IPS DF 4.7 (cell line): Measurements from ENCODE around the gene PLSCR5.

Source experiments
- DNase-seq: peaks from one replicate; pipeline ENCODE4 v3.0.0-alpha.2; 2013; ENCODE audit warnings: low spot score; ENCODE audit errors: extremely low read depth

Gene PLSCR5

DNA sequence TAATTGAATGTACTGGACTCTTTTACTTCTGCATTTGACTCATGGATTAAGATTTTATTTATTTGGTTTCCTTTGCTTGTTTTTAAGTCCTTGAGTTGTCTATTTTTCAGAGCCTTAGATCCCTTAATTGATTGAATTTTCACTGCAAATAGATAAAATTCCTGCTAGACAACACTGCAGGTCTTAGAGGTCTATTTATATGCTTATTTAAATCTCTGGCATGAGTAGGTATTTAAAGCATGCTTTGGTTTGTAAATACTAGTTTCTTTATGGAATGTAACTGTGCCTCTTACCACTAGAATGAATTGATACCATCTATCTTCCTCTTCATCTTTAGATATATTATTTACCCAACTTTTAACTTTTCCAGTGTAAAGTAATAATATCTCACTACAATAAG lies 20.0 kb downstream of the PLSCR5 start:
- DNase-seq = no peak

DNA sequence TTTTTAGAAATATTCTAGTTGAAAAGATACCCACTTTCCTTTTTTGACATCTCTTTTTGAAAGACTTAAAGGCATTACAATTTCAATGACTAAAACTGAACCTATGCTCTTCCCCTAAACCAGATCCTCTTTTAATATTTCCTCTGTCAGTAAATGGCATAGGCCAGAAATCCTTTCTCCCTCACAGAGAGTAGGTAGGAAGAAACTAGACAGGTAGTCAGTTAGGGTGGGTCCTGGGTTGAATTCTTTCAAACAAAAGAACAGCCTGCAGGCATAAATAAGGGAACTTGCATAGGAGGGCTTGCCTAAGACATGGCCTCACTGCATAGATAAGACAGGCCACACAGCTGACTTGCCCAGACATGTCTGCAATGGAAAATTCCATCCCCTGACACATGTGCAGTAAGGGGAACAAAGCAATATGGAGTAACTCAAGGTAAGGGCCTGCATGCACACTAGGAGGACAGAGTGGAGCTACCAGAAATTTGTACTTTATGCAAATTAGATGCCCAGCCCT lies 23.1 kb downstream of the PLSCR5 start:
- DNase-seq = no peak

DNA sequence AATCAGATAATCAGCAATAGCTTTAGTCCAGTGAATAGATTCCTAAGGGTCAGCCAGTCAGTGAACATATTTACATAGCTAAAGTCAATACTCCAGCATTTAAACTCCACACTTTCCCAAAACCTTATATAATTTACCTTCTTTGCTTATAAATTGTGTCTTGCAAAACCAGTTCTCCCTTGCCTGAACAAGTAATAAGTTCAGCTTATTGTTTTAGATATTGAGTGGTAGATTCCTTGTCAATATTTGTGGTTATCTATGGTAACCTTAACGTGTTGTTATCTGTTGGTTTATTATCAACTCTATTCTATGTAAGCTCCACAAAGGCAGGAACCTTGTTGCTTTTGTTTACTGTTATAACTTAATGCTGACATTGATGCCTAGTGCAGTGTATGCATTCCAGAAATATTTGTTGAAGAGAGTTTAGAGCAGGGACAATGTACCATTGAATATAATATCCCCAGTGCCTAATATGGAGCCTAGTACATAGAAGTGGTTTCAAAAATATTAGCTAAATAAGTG lies 24.0 kb downstream of the PLSCR5 start:
- DNase-seq = no peak

DNA sequence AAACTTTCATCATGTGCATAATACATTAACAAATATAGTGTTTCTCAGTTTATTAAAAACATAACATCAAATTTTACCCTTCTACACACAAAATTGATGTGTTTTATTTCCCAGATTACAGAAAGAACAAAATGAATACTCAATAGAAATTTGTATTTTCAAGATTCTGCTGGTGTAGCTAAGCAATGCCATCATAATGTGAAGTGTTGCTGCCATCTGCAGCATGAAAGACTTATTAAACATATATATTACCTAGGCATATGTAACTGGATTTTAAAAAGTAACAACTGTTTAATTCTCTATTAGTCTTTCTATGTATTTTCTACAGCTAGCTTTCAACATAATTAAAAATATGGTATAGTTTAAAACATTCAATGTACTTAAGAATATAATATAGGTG lies 27.5 kb downstream of the PLSCR5 start:
- no peak for DNase-seq

DNA sequence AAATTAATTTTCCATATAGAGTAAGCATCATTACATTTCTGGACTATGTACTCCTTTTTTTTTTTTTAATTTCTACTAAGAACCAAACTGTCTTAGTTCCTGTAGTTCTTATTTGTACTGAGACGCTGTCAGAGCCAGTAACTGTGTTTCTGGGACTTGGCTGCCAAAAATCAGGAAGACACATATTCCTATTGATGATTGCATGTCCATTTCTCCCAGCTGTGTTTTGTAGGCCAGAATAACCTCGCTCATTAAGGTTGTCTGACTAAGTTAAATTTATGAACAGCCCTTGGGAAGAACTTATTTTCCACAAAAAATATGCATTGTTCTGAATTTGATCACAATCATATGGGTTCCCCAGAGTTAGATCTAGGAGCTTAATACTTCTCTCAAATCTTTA lies 29.5 kb downstream of the PLSCR5 start:
- no peak for DNase-seq

DNA sequence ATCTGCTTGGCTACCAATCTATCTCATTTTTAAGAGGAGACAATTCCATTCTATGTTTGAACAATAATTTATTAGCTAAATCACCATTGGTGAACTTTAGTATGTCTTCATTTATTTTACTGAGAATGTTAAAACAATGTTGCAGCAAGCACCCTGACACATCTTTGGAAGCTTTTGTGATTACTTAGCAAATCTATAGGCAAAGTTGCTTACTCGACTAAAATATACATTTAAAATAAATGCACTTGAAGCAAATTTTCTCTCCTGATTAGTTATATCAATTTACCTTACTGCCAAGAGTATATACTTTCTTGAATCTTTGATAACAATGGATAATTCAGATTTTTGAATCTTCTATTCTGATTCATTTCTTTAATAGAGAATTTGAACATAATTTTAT lies 31.0 kb downstream of the PLSCR5 start:
- DNase-seq = no peak

DNA sequence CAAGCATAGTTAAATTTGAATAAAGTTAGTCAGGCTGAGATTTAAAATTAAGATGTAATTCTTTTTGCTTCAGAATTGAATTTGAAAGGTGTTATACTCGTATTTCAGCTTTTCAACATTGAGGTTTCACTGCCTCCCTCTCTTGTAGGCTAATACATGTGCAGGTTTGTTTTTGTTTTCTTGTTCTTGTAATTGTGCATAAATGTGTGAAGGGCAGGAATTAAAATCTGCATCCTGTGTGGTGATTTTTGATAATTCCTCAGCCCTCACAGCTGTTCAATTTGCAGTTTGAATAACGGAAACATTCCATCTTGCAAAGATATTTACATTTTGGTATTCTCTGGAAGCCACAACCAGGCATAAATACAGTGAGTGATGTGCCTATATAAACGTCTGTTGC lies 35.8 kb downstream of the PLSCR5 start:
- DNase-seq = no peak

DNA sequence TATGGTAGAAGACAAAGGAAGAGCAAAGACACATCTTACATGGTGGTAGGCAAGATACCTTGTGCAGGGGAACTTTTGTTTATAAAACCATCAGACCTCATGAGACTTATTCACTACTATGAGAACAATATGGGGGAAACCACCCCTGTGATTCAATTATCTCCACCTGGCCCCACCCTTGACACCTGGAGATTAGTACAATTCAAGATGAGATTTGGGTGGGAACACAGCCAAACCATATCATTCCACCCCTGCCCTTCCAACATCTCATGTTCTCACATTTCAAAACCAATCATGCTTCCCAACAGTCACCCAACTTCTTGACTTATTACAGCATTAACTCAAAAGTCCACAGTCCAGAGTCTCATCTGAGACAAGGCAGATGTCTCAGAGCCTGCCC lies 39.0 kb downstream of the PLSCR5 start:
- DNase-seq = no peak

DNA sequence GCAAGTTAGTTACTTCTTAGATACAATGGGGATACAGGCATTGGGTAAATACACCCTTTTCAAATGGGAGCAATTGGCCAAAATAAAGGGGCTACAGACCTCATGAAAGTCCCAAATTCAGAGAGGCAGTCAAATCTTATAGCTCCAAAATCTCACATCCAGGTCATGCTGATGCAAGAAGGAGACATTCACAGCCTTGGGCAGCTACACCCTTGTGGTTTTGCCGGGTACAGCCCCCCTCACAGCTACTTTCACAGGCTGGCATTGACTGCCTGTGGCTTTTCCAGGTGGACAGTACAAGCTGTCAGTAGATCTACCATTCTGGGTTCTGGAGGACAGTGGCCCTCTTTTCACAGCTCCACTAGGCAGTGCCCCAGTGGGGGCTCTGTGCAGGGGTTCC lies 43.3 kb downstream of the PLSCR5 start:
- no peak for DNase-seq

DNA sequence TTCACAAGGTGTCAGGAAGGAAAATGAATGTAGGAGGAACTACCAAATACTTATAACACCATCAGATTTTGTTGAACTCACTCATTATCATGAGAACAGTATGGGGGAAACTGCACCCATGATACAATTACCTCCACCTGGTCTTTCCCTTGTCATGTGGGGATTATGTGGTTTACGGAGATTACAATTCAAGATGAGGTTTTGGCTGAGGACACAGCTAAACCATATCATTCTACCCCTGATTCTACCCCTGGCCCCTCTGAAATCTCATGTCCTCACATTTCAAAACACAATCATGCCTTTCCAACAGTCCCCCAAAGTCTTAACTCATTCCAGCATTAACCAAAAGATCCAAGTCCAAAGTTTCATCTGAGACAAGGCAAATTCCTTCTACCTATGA lies 43.7 kb downstream of the PLSCR5 start:
- DNase-seq = no peak

DNA sequence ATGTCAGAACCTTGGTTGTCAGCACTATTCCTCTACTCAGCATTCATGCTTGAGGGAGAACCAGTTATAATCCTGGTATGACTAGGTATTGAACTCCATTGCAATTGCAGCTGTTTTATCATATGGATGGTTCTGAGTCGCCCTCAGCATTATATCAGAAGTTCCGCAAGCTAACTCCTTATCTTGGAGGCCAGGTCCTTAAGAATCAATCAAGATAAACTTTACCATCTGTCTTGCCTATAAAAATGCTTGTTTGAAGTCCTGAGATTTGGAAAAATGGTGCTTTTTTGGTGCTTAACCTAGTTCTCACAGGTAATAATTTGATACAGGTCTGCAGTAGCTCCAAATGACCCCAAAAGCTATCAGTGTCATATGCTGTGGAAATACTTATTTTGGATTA lies 44.5 kb downstream of the PLSCR5 start:
- no peak for DNase-seq

DNA sequence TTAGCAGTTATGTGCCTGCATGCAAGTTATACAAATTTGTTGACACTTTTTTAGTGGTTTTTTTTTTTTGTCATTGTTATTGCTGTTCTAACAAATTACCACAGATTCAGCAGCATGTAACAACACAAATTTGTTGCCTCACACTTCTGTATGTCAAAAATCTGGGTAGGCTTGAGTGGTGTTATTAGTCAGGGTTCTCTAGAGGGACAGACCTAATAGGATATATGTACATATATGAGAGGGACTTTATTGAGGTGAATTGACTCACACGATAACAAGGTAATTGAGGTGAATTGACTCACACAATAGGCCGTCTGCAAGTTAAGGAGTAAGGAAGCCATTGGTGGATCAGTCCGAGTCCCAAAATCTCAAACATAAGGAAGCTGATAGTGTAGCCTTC lies 45.8 kb downstream of the PLSCR5 start:
- no peak for DNase-seq

DNA sequence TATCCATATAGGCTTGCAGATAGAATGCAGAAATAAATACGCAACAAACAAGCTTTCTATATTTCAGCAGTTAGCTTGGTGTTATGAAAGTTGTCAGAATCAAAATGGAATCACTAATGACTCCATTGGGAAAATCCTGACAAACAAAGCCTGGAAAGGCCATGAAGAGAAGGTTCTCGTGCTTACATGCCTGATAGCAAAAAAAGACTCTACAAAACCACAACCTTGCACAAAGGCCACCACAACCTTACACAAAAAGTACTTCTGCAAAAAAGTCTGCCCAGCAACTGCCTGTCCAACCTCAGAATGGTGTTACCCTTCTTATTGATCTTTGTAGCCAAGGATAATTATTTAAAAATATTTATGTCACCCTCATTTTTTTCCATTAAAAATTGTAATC lies 46.4 kb downstream of the PLSCR5 start:
- DNase-seq = no peak

DNA sequence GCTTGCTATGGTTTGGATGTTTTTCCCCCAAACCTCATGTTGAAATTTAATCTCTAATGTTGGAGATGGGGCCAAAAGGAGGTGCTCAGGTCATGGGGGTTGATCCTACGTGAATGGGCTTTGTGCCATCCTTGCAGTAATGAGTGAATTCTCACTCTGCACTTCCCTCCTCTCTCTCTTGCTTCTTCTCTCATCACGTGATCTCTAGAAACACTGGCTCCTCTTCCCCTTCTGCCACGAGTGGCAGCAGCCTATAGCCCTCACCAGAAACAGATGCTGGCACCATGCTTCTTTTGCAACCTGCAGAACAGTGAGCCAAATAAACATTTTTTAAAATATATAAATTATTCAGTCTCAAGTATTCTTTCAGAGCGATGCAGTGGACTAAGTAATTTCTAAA lies 47.4 kb downstream of the PLSCR5 start:
- DNase-seq = no peak

DNA sequence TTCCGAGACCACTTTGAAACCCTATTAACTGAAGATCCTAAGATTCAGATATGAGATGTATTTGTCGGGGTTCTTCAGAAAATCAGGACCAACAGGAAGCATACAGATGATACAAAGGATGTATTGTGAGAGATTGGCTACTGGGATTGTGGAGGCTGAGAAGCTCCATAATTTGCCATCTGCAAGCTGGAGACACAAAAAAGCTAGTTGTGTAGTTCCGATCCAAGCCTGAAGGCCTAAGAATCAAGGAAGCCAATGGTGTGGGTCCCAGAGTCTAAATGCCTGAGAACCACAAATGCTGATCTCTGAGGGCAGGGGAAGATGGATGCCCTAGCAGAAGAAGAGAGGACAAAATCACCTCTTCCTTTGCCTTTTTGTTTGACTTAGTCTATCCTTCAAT lies 49.8 kb downstream of the PLSCR5 start:
- no peak for DNase-seq

DNA sequence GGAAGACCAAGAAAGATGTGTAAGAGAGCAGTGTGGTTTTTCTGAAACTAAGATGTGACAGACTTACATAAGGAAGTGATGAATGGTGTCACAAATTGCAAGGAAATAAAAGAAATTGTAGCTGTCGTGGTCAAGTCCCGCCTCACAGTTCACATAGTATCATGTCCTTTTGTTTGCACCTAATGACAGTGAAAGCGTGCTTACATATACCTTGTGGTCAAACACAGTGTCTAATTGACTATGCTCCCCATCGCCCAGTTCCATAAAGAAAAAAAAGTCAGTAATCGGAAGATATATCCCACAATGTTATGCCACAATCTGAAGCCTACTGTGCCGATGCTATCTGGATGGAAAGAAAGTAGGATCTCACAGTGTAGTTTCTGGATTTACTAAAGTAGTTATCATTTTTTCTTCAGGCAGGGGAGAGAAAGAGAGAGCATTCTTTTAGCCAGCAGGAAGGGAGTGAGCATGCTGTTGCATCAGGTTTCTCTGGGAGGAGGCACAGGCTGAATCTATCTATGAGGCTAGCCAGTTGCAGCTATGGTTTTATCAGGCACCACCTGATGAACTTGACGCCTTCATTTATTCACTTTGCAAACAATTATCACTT lies 50.9 kb downstream of the PLSCR5 start:
- DNase-seq = no peak

DNA sequence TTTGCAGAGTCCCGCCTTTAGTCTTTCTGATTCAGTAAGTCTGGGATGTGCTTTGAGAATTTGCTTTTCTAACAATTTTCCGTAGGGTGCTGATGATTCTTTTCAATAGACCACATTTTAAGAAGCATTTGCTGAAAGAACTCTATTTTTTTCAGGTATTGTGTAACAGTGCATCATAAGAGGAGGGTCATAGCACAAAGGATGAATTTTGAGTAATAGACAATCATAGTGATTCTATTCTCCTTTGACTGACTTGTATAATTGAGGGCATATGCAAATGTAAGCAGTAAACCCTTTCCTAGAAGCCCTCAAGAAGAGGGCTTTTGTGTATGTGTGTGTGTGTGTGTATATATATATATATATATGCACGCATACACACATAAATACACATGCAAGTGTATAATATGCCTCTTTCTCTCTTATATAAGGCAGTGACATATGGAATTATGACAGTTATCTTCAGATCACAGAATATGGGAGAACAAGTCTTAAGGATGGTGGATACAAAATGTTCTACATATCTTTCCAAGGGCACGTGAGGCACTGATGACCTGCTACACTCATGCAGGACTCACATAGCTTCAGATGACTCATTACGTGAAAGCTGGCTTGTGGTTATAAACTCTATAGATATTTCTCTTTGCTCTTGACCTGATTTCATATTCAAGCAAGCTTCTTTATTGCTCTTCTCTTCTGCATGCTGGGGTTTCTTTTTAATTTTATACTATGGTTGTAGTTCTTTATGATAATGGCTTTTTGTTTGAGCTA lies 54.2 kb downstream of the PLSCR5 start:
- no peak for DNase-seq

DNA sequence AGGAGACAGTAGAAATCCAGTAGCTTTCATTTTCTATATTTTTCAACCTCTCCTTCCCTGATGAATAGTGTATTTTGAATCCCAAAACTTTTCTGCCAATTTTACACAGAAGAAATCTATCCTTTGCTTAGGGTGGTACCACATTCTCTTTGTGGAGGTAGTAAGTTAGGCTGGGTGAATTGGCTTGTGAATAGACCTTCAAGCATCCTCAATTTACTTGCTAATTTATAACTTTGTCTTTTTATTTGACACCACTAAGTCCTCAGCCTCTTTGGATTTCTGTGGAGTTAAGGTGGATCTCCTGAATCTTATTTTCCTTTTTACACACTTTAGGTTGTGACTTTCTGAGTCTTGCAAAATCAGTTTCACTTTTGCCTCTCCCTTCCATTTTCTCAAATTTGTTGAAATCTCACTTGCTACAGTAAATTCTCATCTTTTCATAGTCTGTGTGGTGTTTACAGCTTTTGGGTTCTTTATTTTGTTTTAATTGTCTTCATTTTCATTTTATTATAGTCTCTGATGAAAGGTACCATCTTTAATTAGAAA lies 55.0 kb downstream of the PLSCR5 start:
- no peak for DNase-seq

DNA sequence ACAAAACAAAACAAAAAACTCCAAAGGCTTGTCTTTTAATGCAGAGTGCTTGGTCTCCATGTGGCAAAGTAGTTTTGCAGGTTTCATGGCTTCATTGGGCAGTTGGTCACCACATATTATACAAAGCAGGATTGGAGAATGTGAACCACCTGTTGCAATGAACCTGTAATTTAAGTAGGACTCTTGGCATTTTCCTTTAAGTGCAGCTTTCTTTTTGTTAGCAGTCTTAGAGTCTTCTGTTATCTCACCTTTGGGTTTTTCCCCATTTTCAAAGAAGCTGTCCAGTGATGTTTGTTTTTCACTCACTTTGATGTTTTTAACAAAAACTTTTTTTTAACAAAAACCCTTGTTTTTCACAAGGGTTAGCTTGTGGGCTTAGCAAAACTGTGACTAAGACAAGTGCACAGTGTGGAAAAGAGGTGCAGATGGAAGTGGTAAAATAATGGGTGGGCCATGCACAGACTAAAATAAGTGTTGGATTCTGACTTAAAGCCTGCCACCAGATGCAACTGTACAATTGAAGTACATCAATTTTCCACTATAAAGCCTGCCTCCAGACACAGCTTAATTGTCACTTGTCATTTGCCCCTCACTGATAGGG lies 57.8 kb downstream of the PLSCR5 start:
- DNase-seq = no peak

DNA sequence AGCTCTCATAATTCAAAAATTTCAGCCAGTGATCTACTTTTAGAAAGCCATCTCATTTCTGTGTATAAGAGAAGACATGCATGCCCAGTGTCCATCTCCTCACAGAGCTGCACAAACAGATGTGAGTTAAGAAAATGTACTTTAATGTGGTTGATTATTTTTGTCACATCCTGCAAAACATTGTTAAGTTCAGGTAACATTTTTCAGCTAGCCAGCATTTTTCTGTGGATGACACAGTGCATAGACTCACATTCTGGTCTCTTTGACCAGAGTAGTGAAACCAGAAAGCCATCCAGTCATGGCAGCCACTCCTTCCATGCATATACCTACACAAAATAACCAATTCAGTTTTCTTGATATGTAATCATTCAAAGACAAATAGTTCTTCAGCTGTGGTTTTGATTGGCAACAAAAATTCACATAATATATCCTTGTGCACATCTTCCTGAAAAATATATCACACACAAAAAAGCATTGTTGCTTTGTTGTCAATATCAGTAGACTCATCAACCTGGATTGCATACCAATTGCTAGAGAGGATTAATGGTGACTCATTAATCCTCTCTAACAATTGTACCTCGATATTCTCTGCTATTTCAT lies 58.7 kb downstream of the PLSCR5 start:
- DNase-seq = no peak

DNA sequence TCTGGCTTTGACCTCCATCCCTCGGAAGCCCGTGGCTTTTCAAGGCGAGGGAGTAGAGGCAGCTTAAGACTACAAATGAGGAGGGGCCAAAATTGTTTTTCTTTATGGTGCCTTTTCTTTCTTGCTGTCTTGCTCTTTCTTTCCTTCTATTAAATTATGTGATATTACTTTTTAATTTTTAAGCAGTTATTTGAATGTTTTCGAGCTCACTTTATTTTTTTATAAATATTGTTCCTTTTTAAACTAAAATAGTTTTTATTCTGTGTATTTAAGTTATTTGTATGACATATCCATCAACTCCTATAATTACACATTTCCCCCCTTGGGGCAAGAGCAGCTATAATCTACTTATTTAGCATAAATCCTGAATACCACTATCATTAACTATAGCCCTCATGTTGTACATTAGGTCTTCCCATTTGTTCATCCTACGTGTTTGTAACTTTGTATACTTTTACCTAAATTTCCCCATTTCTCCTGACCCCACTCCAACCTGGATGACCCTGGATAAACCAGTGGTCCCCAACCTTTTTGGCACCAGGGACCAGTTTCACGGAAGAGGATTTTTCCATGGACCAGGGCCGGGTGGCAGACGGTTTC lies 60.1 kb downstream of the PLSCR5 start:
- no peak for DNase-seq
